ENCODE results near the gene B4GALNT3. TPM values are rescaled to one million over a fixed set of nuclear protein-coding genes. Genes with fewer than 3 reads are reported as not detected.

Gene B4GALNT3
- total and polyA plus RNA-seq, 2 of the 13 experiments (the other 11 are each of a cell fraction or from before 2014, with no cell fraction given) = 3.2 to 4.4 TPM

GRCh38 chr12:570435-570920 lies 110.7 kb downstream of the B4GALNT3 start (continued):
- TF ChIP-seq, protein P1, sequence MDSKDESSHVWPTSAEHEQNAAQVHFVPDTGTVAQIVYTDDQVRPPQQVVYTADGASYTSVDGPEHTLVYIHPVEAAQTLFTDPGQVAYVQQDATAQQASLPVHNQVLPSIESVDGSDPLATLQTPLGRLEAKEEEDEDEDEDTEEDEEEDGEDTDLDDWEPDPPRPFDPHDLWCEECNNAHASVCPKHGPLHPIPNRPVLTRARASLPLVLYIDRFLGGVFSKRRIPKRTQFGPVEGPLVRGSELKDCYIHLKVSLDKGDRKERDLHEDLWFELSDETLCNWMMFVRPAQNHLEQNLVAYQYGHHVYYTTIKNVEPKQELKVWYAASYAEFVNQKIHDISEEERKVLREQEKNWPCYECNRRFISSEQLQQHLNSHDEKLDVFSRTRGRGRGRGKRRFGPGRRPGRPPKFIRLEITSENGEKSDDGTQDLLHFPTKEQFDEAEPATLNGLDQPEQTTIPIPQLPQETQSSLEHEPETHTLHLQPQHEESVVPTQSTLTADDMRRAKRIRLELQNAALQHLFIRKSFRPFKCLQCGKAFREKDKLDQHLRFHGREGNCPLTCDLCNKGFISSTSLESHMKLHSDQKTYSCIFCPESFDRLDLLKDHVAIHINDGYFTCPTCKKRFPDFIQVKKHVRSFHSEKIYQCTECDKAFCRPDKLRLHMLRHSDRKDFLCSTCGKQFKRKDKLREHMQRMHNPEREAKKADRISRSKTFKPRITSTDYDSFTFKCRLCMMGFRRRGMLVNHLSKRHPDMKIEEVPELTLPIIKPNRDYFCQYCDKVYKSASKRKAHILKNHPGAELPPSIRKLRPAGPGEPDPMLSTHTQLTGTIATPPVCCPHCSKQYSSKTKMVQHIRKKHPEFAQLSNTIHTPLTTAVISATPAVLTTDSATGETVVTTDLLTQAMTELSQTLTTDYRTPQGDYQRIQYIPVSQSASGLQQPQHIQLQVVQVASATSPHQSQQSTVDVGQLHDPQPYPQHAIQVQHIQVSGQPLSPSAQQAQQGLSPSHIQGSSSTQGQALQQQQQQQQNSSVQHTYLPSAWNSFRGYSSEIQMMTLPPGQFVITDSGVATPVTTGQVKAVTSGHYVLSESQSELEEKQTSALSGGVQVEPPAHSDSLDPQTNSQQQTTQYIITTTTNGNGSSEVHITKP (CRISPR knock-in tag; IDR thresholded peaks at IDR 0.05; ENCODE audit: low read depth) = peak; percentile 32; the same call in 1 of the 2 replicates
- peak; percentile 38 for TF ChIP-seq TAF15 (IDR thresholded peaks at IDR 0.05; ENCODE audit: low read depth, low read length, poor library complexity, severe bottlenecking)
- peak; percentile 58 for TF ChIP-seq ARID5B (CRISPR knock-in tag; IDR thresholded peaks at IDR 0.05)
- peak; percentile 97 for TF ChIP-seq ZNF768 (CRISPR knock-in tag; IDR thresholded peaks at IDR 0.05)
- peak; percentile 69; the same call in 1 of the 2 replicates for TF ChIP-seq TFDP2 (CRISPR knock-in tag; IDR thresholded peaks at IDR 0.05)
- TF ChIP-seq, protein P2, sequence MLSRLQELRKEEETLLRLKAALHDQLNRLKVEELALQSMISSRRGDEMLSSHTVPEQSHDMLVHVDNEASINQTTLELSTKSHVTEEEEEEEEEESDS (CRISPR knock-in tag; IDR thresholded peaks at IDR 0.05; ENCODE audit: borderline replicate concordance) = no peak
- TF ChIP-seq ZNF556 (CRISPR knock-in tag; IDR thresholded peaks at IDR 0.05; ENCODE audit: borderline replicate concordance) = peak; percentile 88
- TF ChIP-seq KDM4B (CRISPR knock-in tag; IDR thresholded peaks at IDR 0.05) = peak; percentile 48; the same call in 1 of the 2 replicates
- peak; percentile 78 for TF ChIP-seq ZFX (CRISPR knock-in tag; IDR thresholded peaks at IDR 0.05; ENCODE audit: low read depth)
- TF ChIP-seq CEBPG (CRISPR knock-in tag; IDR thresholded peaks at IDR 0.05) = 0 out of 2 replicates have a peak, but pooled peaks have one; percentile 12
- 0 out of 2 replicates have a peak, but pooled peaks have one; percentile 6 for TF ChIP-seq FOXC1 (CRISPR knock-in tag; IDR thresholded peaks at IDR 0.05; ENCODE audit: borderline replicate concordance)
- TF ChIP-seq EZH2 (conservative IDR thresholded peaks at IDR 0.05; ENCODE audit: low read depth, low read length) = no peak
- peak; percentile 98 for TF ChIP-seq FOSL2 (CRISPR knock-in tag; IDR thresholded peaks at IDR 0.05)
- TF ChIP-seq, protein P3, sequence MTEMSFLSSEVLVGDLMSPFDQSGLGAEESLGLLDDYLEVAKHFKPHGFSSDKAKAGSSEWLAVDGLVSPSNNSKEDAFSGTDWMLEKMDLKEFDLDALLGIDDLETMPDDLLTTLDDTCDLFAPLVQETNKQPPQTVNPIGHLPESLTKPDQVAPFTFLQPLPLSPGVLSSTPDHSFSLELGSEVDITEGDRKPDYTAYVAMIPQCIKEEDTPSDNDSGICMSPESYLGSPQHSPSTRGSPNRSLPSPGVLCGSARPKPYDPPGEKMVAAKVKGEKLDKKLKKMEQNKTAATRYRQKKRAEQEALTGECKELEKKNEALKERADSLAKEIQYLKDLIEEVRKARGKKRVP (CRISPR knock-in tag; IDR thresholded peaks at IDR 0.05) = no peak
- TF ChIP-seq, protein P4, sequence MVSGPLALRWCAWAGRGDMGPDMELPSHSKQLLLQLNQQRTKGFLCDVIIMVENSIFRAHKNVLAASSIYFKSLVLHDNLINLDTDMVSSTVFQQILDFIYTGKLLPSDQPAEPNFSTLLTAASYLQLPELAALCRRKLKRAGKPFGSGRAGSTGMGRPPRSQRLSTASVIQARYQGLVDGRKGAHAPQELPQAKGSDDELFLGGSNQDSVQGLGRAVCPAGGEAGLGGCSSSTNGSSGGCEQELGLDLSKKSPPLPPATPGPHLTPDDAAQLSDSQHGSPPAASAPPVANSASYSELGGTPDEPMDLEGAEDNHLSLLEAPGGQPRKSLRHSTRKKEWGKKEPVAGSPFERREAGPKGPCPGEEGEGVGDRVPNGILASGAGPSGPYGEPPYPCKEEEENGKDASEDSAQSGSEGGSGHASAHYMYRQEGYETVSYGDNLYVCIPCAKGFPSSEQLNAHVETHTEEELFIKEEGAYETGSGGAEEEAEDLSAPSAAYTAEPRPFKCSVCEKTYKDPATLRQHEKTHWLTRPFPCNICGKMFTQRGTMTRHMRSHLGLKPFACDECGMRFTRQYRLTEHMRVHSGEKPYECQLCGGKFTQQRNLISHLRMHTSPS (CRISPR knock-in tag; IDR thresholded peaks at IDR 0.05; ENCODE audit: low read depth) = peak; percentile 82
- TF ChIP-seq MYC (CRISPR knock-in tag; IDR thresholded peaks at IDR 0.05; ENCODE audit: borderline replicate concordance) = peak; percentile 49; the same call in 1 of the 2 replicates
